Sigmoid colon (tissue), 7 donors: ENCODE results near the gene HIVEP3. TPM values are rescaled to one million over a fixed set of nuclear protein-coding genes. Genes with fewer than 3 reads are reported as not detected.

Source experiments
- DNase-seq: peaks from one replicate; pipeline ENCODE4 v3.0.0-alpha.2; 2019
- H3K27ac ChIP-seq, 4 donors: fragments of 200-600 bp; sonication (generic); one replicate each; pipeline ENCODE4 v1.5.1; 2016 to 2019; ENCODE audit warnings: mild to moderate bottlenecking in 1 of 4
- H3K27me3 ChIP-seq, 3 donors: fragments of 200-600 bp; sonication (generic); one replicate each; pipeline ENCODE4 v1.5.1; 2019; ENCODE audit warnings: mild to moderate bottlenecking in 1 of 3
- H3K36me3 ChIP-seq, 4 donors: fragments of 200-600 bp; sonication (generic); one replicate each; pipeline ENCODE4 v1.5.1; 2016 to 2019
- H3K4me1 ChIP-seq, 4 donors: fragments of 200-600 bp; sonication (generic); one replicate each; pipeline ENCODE4 v1.5.1; 2017 to 2019
- H3K4me3 ChIP-seq, 4 donors: fragments of 200-600 bp; sonication (generic); one replicate each; pipeline ENCODE4 v1.5.1; 2017 to 2019; ENCODE audit warnings: mild to moderate bottlenecking in 2 of 4, moderate library complexity in 1 of 4
- H3K9me3 ChIP-seq, 4 donors: fragments of 200-600 bp in 3 of 4; sonication (generic) in 3 of 4; one replicate each; pipeline versions ENCODE4 v1.5.1 to v1.6.1; 2013 to 2019
- EP300 ChIP-seq, 4 donors: sonication (generic); formaldehyde crosslinking; IDR thresholded peaks; one replicate each; pipeline ENCODE4 v1.6.1; 2017; ENCODE audit warnings: antibody characterized with exemption in 4 of 4
- POLR2A ChIP-seq, 2 donors: fragments of 450-650 bp; IDR thresholded peaks; one replicate each; pipeline ENCODE4 v1.6.1; 2016; ENCODE audit warnings: antibody characterized with exemption in 2 of 2, mild to moderate bottlenecking in 2 of 2, moderate library complexity in 2 of 2
- POLR2AphosphoS5 ChIP-seq, 4 donors: sonication (generic); formaldehyde crosslinking; IDR thresholded peaks; one replicate each; pipeline ENCODE4 v1.6.1; 2017; ENCODE audit warnings: antibody characterized with exemption in 4 of 4
- WGBS, 2 donors: extraction: QIAGEN DNeasy Blood & Tissue Kit; methylation state at CpG; one replicate each; pipeline ENCODE4 v1.1.7; 2013; 5-methylcytosine and 5-hydroxymethylcytosine counted together
- intact Hi-C: fragments of 100-400 bp; cut with DNase I; formaldehyde crosslinking; loops from one replicate; pipeline ENCODE4 v1.15.1; 2023
- polyA plus RNA-seq, 3 donors: library from polyadenylated mRNA; stranded (reverse); fragments of 200-250 nt; gene quantifications; one replicate each; pipeline ENCODE4 v1.2.3, GENCODE V29; 2013
- total RNA-seq, 4 donors: library from RNA; depleted of rRNA; stranded (reverse); fragments of >200 nt; gene quantifications; one replicate each; pipeline ENCODE4 v1.1.0, GENCODE V29; 2016
- TF ChIP-seq, protein P1 (sequence below), 4 experiments: fragments of 450-650 bp in 3 of 4; fragments of 200-600 bp in 1 of 4; IDR thresholded peaks; one replicate each; pipeline ENCODE4 v1.5.1; 2016 to 2019; ENCODE audit warnings: antibody characterized with exemption in 4 of 4, mild to moderate bottlenecking in 3 of 4, moderate library complexity in 2 of 4
- donor health status: healthy with polysubstance abuse.
- donor health status: Bipolar disorder and iron deficiency.
- donor health status: healthy.

Gene HIVEP3
- total and polyA plus RNA-seq, 7 donors, result 1.4 to 7.8 (median 3.2) TPM

DNA sequence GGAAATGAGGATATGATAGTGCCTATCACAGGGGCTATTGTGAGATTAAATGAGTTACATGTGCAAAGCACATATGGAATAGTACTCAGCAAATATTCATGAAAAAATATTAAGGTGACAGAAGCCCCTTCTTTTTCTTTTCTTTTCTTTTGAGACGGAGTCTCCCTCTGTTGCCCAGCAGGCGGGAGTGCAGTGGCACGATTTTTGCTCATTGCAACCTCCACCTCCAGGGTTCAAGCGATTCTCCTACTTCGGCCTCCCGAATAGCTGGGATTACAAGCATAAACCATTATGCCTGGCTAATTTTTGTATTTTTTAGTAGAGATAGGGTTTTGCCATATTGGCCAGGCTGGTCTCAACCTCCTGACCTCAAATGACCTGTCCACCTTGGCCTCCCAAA is 139.4 kb downstream of the HIVEP3 start:
- intact Hi-C loops, result no loop called here
- no peaks in the 10 kb centered on the region for H3K36me3 ChIP-seq
- peaks cover 0 to 18% (median 13%) of the 10 kb centered on the region in 4 donors for H3K4me1 ChIP-seq
- H3K4me3 ChIP-seq, result no peak overlapping the region
- TF ChIP-seq POLR2A (IDR thresholded peaks at IDR 0.05) (no peak), EP300 (IDR thresholded peaks at IDR 0.05) (no peak), POLR2AphosphoS5 (IDR thresholded peaks at IDR 0.05) (no peak)
- TF ChIP-seq, protein P1, sequence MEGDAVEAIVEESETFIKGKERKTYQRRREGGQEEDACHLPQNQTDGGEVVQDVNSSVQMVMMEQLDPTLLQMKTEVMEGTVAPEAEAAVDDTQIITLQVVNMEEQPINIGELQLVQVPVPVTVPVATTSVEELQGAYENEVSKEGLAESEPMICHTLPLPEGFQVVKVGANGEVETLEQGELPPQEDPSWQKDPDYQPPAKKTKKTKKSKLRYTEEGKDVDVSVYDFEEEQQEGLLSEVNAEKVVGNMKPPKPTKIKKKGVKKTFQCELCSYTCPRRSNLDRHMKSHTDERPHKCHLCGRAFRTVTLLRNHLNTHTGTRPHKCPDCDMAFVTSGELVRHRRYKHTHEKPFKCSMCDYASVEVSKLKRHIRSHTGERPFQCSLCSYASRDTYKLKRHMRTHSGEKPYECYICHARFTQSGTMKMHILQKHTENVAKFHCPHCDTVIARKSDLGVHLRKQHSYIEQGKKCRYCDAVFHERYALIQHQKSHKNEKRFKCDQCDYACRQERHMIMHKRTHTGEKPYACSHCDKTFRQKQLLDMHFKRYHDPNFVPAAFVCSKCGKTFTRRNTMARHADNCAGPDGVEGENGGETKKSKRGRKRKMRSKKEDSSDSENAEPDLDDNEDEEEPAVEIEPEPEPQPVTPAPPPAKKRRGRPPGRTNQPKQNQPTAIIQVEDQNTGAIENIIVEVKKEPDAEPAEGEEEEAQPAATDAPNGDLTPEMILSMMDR (IDR thresholded peaks at IDR 0.05), result no peak
- no peaks in the 10 kb centered on the region for H3K9me3 ChIP-seq
- no peak overlapping the region for H3K27ac ChIP-seq
- WGBS, 2 donors, result 95 to 96% methylated on average over 6 of the region's 6 CpGs
- no peaks in the 10 kb centered on the region for H3K27me3 ChIP-seq
- no peak for DNase-seq

DNA sequence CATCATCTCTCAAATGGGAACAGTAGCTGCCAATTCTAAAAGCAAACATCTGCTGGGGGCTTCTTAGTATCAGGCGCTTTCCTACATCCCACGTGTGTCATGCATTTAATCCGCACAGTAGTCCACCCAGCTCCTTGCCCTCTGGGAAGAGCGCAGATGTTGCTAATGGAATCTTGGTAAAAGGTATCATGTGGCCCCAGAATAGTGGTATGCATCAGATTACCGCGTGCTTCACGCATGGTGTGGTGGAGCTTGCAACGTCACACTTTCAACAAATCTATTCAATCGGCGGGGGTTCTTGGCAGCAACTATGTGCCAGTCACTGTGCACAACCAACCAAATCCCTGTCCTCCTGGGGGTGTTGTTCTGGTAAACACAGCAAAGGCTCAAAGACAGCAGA is 141.0 kb downstream of the HIVEP3 start:
- TF ChIP-seq EP300 (IDR thresholded peaks at IDR 0.05), result no peak
- TF ChIP-seq POLR2A (IDR thresholded peaks at IDR 0.05), result no peak
- no peak for TF ChIP-seq POLR2AphosphoS5 (IDR thresholded peaks at IDR 0.05)
- TF ChIP-seq, protein P1 (IDR thresholded peaks at IDR 0.05), result no peak
- H3K36me3 ChIP-seq, result no peaks in the 10 kb centered on the region
- no peak overlapping the region for H3K27ac ChIP-seq
- H3K4me3 ChIP-seq, result no peak overlapping the region
- intact Hi-C loops, result no loop called here
- DNase-seq, result no peak
- peaks cover 0 to 15% (median 8%) of the 10 kb centered on the region in 4 donors for H3K4me1 ChIP-seq
- no peaks in the 10 kb centered on the region for H3K27me3 ChIP-seq
- no peaks in the 10 kb centered on the region for H3K9me3 ChIP-seq
- WGBS, 2 donors, result 96 to 97% methylated on average over 10 of the region's 10 CpGs

DNA sequence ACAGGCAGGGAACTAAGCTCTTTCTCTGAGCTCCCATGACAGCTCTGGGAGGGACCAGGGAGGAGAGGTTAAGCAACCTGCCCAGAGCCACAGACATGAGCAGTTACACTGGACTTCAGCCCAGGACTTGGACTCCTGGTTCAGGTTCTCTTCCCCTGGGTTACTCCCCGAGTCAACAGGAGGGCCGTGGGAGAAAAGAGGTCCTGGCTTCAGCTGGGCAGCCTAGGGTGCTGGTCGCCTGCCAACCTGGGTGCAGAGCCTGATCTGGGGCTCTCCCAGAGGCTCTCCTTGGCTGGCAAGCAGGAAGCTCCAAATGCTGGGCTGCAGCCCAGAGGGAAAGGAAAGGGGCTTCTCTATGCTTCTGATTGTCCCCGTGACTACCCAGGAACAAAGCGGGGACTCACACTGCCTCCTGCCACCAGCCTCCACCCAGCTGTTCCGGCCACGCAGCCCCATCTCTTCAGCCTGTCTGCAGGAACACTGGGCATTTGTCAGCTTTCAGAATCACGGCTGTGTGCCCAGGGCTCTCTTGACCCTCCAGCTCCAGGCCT is 141.8 kb downstream of the HIVEP3 start:
- TF ChIP-seq POLR2AphosphoS5 (IDR thresholded peaks at IDR 0.05), result no peak
- TF ChIP-seq POLR2A (IDR thresholded peaks at IDR 0.05), result no peak
- TF ChIP-seq, protein P1 (IDR thresholded peaks at IDR 0.05), result no peak
- TF ChIP-seq EP300 (IDR thresholded peaks at IDR 0.05), result no peak
- WGBS, 2 donors, result 64 to 86% methylated on average over 8 of the region's 8 CpGs
- H3K27ac ChIP-seq, result no peak overlapping the region

DNA sequence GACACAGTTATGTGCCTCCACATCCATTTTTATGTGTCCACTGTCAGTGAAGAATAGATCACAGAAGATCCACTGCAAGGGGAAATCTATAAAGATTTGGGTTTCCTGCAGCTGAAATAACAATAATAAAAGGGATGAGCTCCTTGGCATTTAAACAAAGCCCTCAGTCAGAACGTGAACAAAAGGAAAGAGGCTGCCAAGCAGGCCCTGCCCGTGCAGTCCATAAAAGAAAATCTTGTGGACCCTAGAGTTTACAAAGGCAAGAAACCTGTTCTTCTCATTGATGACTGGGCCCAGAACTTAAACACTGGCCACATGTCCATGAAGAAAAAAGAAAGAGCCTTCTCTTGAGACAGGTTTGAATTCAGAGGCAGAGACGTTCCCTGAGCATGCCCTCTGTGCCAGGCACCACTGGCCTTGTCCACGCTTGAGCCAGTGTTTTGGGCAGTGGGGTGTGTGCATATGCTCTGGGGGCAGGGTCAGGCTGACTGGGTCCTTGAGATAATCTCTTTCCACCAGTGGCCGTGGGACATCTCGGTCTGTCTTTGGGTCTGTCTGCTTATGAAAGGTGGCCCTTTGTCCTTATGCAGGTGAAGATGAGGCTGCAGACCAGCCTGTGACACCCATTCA is 142.7 kb downstream of the HIVEP3 start:
- Histone ChIP-seq H3K4me3 (no peak overlapping the region), H3K9me3 (no peaks in the 10 kb centered on the region), H3K27ac (no peak overlapping the region), H3K36me3 (no peaks in the 10 kb centered on the region), H3K4me1 (peaks cover 0 to 15% (median 8%) of the 10 kb centered on the region in 4 donors), H3K27me3 (no peaks in the 10 kb centered on the region)
- TF ChIP-seq, protein P1 (IDR thresholded peaks at IDR 0.05), result no peak
- TF ChIP-seq POLR2AphosphoS5 (IDR thresholded peaks at IDR 0.05), result no peak
- TF ChIP-seq EP300 (IDR thresholded peaks at IDR 0.05), result no peak
- TF ChIP-seq POLR2A (IDR thresholded peaks at IDR 0.05), result no peak
- DNase-seq, result no peak
- intact Hi-C loops, result no loop called here
- 42 to 71% methylated on average over 6 of the region's 6 CpGs for WGBS, 2 donors

More for the DNA sequence above, 141.8 kb downstream of the HIVEP3 start:
- H3K4me3 ChIP-seq, result no peak overlapping the region
- H3K27me3 ChIP-seq, result no peaks in the 10 kb centered on the region
- H3K4me1 ChIP-seq, result peaks cover 0 to 15% (median 8%) of the 10 kb centered on the region in 4 donors
- H3K9me3 ChIP-seq, result no peaks in the 10 kb centered on the region
- no peaks in the 10 kb centered on the region for H3K36me3 ChIP-seq
- intact Hi-C loops, result no loop called here
- no peak for DNase-seq
